A549 (cell line): Measurements from ENCODE around the gene CDH26. TPM values are rescaled to one million over a fixed set of nuclear protein-coding genes. Genes with fewer than 3 reads are reported as not detected.

Experiments used
- ATAC-seq, 2 experiments: fragments of 200-7000 bp in 1 of 2; fragments of >200 bp in 1 of 2; cut with Nextera tagmentation in 1 of 2; cut with Tn5 transposase in 1 of 2; 3 replicates each; pipeline versions ENCODE4 v1.8.0 to v1.9.1; 2018 to 2020; ENCODE audit warnings: mild to moderate bottlenecking in 1 of 2, moderate library complexity in 1 of 2
- CTCF ChIA-PET: fragments of 300-600 bp; sonication (Branson Sonifier 250); formaldehyde crosslinking; extraction: SDS; loops from one replicate; lab custom pipeline; 2021; ENCODE audit warnings: antibody characterized with exemption, inconsistent platforms; lab: Yijun Ruan, JAX
- POLR2A ChIA-PET: fragments of 350-600 bp; formaldehyde crosslinking; extraction: SDS; loops from one replicate; lab custom pipeline; 2021; ENCODE audit warnings: antibody characterized with exemption, inconsistent platforms; lab: Yijun Ruan, JAX
- DNase-seq, 2 experiments: peaks; one replicate each; pipeline versions ENCODE4 v3.0.0 to v3.0.0-alpha.2; 2011 to 2016; ENCODE audit warnings: low read depth in 1 of 2, low spot score in 1 of 2
- FAIRE-seq: peaks from 2 replicates; lab custom pipeline; 2011; peaks lifted over from hg19 to GRCh38; lab: Jason Lieb, UNC
- H3K27ac ChIP-seq, 2 experiments: fragments of >200 bp; sonication (Bioruptor Twin); formaldehyde crosslinking; 3 replicates each; pipeline ENCODE4 v1.5.1; 2016 to 2017
- H3K4me1 ChIP-seq: fragments of >200 bp; sonication (Bioruptor Twin); formaldehyde crosslinking; 3 replicates; pipeline ENCODE4 v1.6.1; 2016
- H3K4me2 ChIP-seq: fragments of >200 bp; sonication (Bioruptor Twin); formaldehyde crosslinking; 3 replicates; pipeline ENCODE4 v1.6.1; 2016
- H3K4me3 ChIP-seq: fragments of >200 bp; sonication (Bioruptor Twin); formaldehyde crosslinking; 3 replicates; pipeline ENCODE4 v1.5.1; 2016
- H3K9me3 ChIP-seq: fragments of >200 bp; sonication (Bioruptor Twin); formaldehyde crosslinking; 3 replicates; pipeline ENCODE4 v1.6.1; 2016
- ATOH8 ChIP-seq: fragments of 250-450 bp; sonication (Bioruptor Pico); IDR thresholded peaks from 2 replicates; pipeline ENCODE4 v1.5.0; 2020; ENCODE audit warnings: low read depth, mild to moderate bottlenecking, moderate library complexity
- BHLHE40 ChIP-seq: IDR thresholded peaks from 2 replicates; pipeline ENCODE4 v1.6.1; 2012; ENCODE audit warnings: low read depth, low read length, inconsistent platforms
- CBX2 ChIP-seq: fragments of 200-600 bp; sonication (generic); IDR thresholded peaks from 2 replicates; pipeline ENCODE4 v1.6.1; 2016; ENCODE audit warnings: low read depth, mild to moderate bottlenecking, borderline replicate concordance
- CHD2 ChIP-seq: fragments of 150-350 bp; IDR thresholded peaks from 2 replicates; pipeline ENCODE4 v1.6.1; 2014; ENCODE audit warnings: low read length; ENCODE audit not compliant: partially characterized antibody
- CHD4 ChIP-seq: fragments of 200-600 bp; sonication (generic); IDR thresholded peaks from 2 replicates; pipeline ENCODE4 v1.6.1; 2016; ENCODE audit warnings: antibody characterized with exemption, mild to moderate bottlenecking, borderline replicate concordance
- CTCF ChIP-seq: fragments of >200 bp; sonication (Bioruptor Twin); formaldehyde crosslinking; IDR thresholded peaks from 3 replicates; pipeline ENCODE4 v1.5.1; 2016
- EHF ChIP-seq: fragments of 250-450 bp; sonication (Bioruptor Pico); IDR thresholded peaks from 2 replicates; pipeline ENCODE4 v1.5.0; 2020; ENCODE audit warnings: mild to moderate bottlenecking
- EP300 ChIP-seq, 2 experiments: fragments of >200 bp; sonication (Bioruptor Twin); formaldehyde crosslinking; IDR thresholded peaks; 2 replicates in 1 of 2; 3 replicates in 1 of 2; pipeline ENCODE4 v1.6.1; 2016 to 2017
- FOSB ChIP-seq: fragments of 250-450 bp; sonication (Bioruptor Pico); IDR thresholded peaks from 2 replicates; pipeline ENCODE4 v1.5.0; 2020; ENCODE audit warnings: mild to moderate bottlenecking, moderate library complexity
- FOXS1 ChIP-seq: fragments of 250-450 bp; sonication (Bioruptor Pico); IDR thresholded peaks from 2 replicates; pipeline ENCODE4 v1.5.0; 2020; ENCODE audit warnings: mild to moderate bottlenecking, moderate library complexity
- GATA3 ChIP-seq: IDR thresholded peaks from 2 replicates; pipeline ENCODE4 v1.6.1; 2012; ENCODE audit warnings: borderline replicate concordance
- HOXB13 ChIP-seq: fragments of 250-450 bp; sonication (Bioruptor Pico); IDR thresholded peaks from 2 replicates; pipeline ENCODE4 v1.5.0; 2020; ENCODE audit warnings: low read depth, mild to moderate bottlenecking, moderate library complexity
- HOXB5 ChIP-seq: fragments of 250-450 bp; sonication (Bioruptor Pico); IDR thresholded peaks from 2 replicates; pipeline ENCODE4 v1.5.0; 2020; ENCODE audit warnings: mild to moderate bottlenecking, moderate library complexity
- JUN ChIP-seq, 2 experiments: fragments of >200 bp; sonication (Bioruptor Twin); formaldehyde crosslinking; IDR thresholded peaks; 2 replicates in 1 of 2; 3 replicates in 1 of 2; pipeline ENCODE4 v1.6.1; 2016 to 2017
- KDM1A ChIP-seq: fragments of 200-600 bp; sonication (generic); IDR thresholded peaks from 2 replicates; pipeline ENCODE4 v1.6.1; 2016; ENCODE audit warnings: low read depth, mild to moderate bottlenecking
- KDM5A ChIP-seq: fragments of 200-600 bp; sonication (generic); IDR thresholded peaks from 2 replicates; pipeline ENCODE4 v1.6.1; 2016; ENCODE audit warnings: antibody characterized with exemption, mild to moderate bottlenecking
- MAZ ChIP-seq: fragments of 150-350 bp; IDR thresholded peaks from 2 replicates; pipeline ENCODE4 v1.6.1; 2014; ENCODE audit warnings: antibody characterized with exemption, low read depth, low read length, borderline replicate concordance
- NR3C1 ChIP-seq: fragments of >200 bp; sonication (Bioruptor Twin); formaldehyde crosslinking; IDR thresholded peaks from 3 replicates; pipeline ENCODE4 v1.6.1; 2017
- POLR2AphosphoS2 ChIP-seq: conservative IDR thresholded peaks from 2 replicates; pipeline ENCODE4 v1.6.1; 2012; ENCODE audit warnings: low read length, improper control_type of control experiment, inconsistent platforms
- RAD21 ChIP-seq, 2 experiments: fragments of >200 bp in 1 of 2; sonication (Bioruptor Twin) in 1 of 2; formaldehyde crosslinking in 1 of 2; IDR thresholded peaks in 1 of 2; conservative IDR thresholded peaks in 1 of 2; 2 replicates in 1 of 2; 3 replicates in 1 of 2; pipeline ENCODE4 v1.6.1; 2012 to 2018; ENCODE audit warnings: inconsistent platforms in 1 of 2
- RNF2 ChIP-seq: fragments of 200-600 bp; sonication (generic); IDR thresholded peaks from 2 replicates; pipeline ENCODE4 v1.6.1; 2016; ENCODE audit warnings: low read depth, mild to moderate bottlenecking, antibody characterized with exemption, moderate library complexity, borderline replicate concordance
- SMC3 ChIP-seq: fragments of >200 bp; sonication (Bioruptor Twin); formaldehyde crosslinking; IDR thresholded peaks from 3 replicates; pipeline ENCODE4 v1.6.1; 2018; ENCODE audit warnings: inconsistent platforms
- SREBF2 ChIP-seq: fragments of 450-650 bp; IDR thresholded peaks from 2 replicates; pipeline ENCODE4 v1.6.1; 2014; ENCODE audit warnings: mild to moderate bottlenecking, moderate library complexity
- TFCP2L1 ChIP-seq: fragments of 250-450 bp; sonication (Bioruptor Pico); IDR thresholded peaks from 2 replicates; pipeline ENCODE4 v1.5.0; 2021; ENCODE audit warnings: mild to moderate bottlenecking
- ZFP36 ChIP-seq: fragments of 450-650 bp; IDR thresholded peaks from 2 replicates; pipeline ENCODE4 v1.6.1; 2014; ENCODE audit warnings: borderline replicate concordance; ENCODE audit not compliant: partially characterized antibody
- ZNF302 ChIP-seq: fragments of 250-450 bp; sonication (Bioruptor Pico); IDR thresholded peaks from 2 replicates; pipeline ENCODE4 v1.9.0; 2021; ENCODE audit warnings: inconsistent platforms, mild to moderate bottlenecking, moderate library complexity
- WGBS: methylation state at CpG from one replicate; pipeline ENCODE4 v1.1.6; 2017; ENCODE audit errors: missing lambda C conversion rate; 5-methylcytosine and 5-hydroxymethylcytosine counted together
- polyA plus RNA-seq, 4 experiments: library from polyadenylated mRNA; depleted of rRNA in 3 of 4; stranded (reverse); fragments of >200 nt; fragmentation: RNase III in 1 of 4; extraction: RNeasy Plus Mini Kit Qiagen cat#74134 plus additional on column Dnase treatment in 1 of 4; gene quantifications; 2 replicates in 3 of 4; 3 replicates in 1 of 4; pipeline ENCODE4 v1.2.3, GENCODE V29; 2011 to 2017

CDH26 gene
- polyA plus RNA-seq, 2 of the 4 experiments (the other 2 are of a cell fraction): 0.27 to 0.57 TPM

GRCh38 chr20:59971428-59971827, 13.2 kb downstream of the CDH26 start:
- TF ChIP-seq FOSB (CRISPR knock-in tag): no peak

GRCh38 chr20:59972037-59972801, 14.0 kb downstream of the CDH26 start:
- Histone ChIP-seq H3K4me1 (no peaks in the 10 kb centered on the region), H3K27ac (no peak overlapping the region), H3K9me3 (no peaks in the 10 kb centered on the region), H3K4me3 (no peak overlapping the region)
- no peak for FAIRE-seq
- ChIA-PET CTCF (interaction anchor here (1.1 to 1.2 kb wide), 2 partner anchors 37 to 38 kb away, joined by 3 to 4 read pairs; no protein-coding TSS in a partner anchor), POLR2A (no interaction called here)
- WGBS: 34% methylated on average over 12 of the region's 12 CpGs
- ATAC-seq: no peak
- no peak for DNase-seq
- TF ChIP-seq ZFP36 (no peak), JUN (IDR thresholded peaks at IDR 0.05) (no peak), RNF2 (no peak), POLR2AphosphoS2 (no peak), CBX2 (no peak), RAD21 (conservative IDR thresholded peaks at IDR 0.05 in 1 of 2, IDR thresholded peaks at IDR 0.05 in 1 of 2) (no peak), KDM5A (no peak), EP300 (IDR thresholded peaks at IDR 0.05) (no peak), CTCF (no peak), HOXB13 (CRISPR knock-in tag) (no peak), NR3C1 (no peak), SREBF2 (no peak), MAZ (no peak), HOXB5 (CRISPR knock-in tag) (no peak), SMC3 (no peak), KDM1A (no peak)
- TF ChIP-seq, all 56 proteins: peak for 0
- no peak overlapping the region for H3K4me2 ChIP-seq

More at GRCh38 chr20:59971428-59971827, 13.2 kb downstream of the CDH26 start:
- H3K27ac ChIP-seq: no peak overlapping the region
- DNase-seq: no peak
- ChIA-PET CTCF (interaction anchor here (1.2 kb wide), 1 partner anchor 38 kb away, joined by 4 read pairs; no protein-coding TSS in a partner anchor), POLR2A (no interaction called here)
- no peaks in the 10 kb centered on the region for H3K4me1 ChIP-seq
- FAIRE-seq: no peak
- WGBS: 39% methylated on average over 1 of the region's 1 CpG
- ATAC-seq: no peak
- H3K4me3 ChIP-seq: no peak overlapping the region
- no peak overlapping the region for H3K4me2 ChIP-seq
- no peaks in the 10 kb centered on the region for H3K9me3 ChIP-seq

- TF ChIP-seq FOXS1 (no peak), TFCP2L1 (no peak), EHF (no peak), HOXB13 (CRISPR knock-in tag) (no peak), GATA3 (no peak), ATOH8 (CRISPR knock-in tag) (no peak), CHD2 (no peak), POLR2AphosphoS2 (no peak), CHD4 (no peak), CBX2 (no peak), BHLHE40 (no peak), ZFP36 (no peak), ZNF302 (no peak)
- 65% methylated on average over 6 of the region's 6 CpGs for WGBS
- POLR2A ChIA-PET: no interaction called here
- Histone ChIP-seq H3K9me3 (no peaks in the 10 kb centered on the region), H3K4me3 (no peak overlapping the region), H3K27ac (no peak overlapping the region), H3K4me2 (no peak overlapping the region), H3K4me1 (no peaks in the 10 kb centered on the region)
- FAIRE-seq (no peak), DNase-seq (no peak), ATAC-seq (no peak)
- CTCF ChIA-PET: interaction anchor here (0.6 to 1.1 kb wide), 2 partner anchors 19 to 27 kb away, joined by 3 read pairs; no protein-coding TSS in a partner anchor
These were observed 18.0 kb downstream of the CDH26 start for GRCh38 chr20:59976156-59976782.
